ENCODE results near the gene KCNQ2.

Gene KCNQ2

GRCh38 chr20:63400486-63401210, 71.8 kb downstream of the KCNQ2 start:
- DNase-seq = no peak

- DNase-seq = no peak
These were observed 72.7 kb downstream of the KCNQ2 start for GRCh38 chr20:63399596-63400375.

- DNase-seq = no peak
These were observed 73.5 kb downstream of the KCNQ2 start for GRCh38 chr20:63398744-63399514.

- DNase-seq = no peak
These were observed 74.5 kb downstream of the KCNQ2 start for GRCh38 chr20:63397946-63398450.

- DNase-seq = no peak
These were observed 75.2 kb downstream of the KCNQ2 start for GRCh38 chr20:63397155-63397843.

- no peak for DNase-seq
These were observed 76.2 kb downstream of the KCNQ2 start for GRCh38 chr20:63396300-63396699.

- no peak for DNase-seq
These were observed 76.7 kb downstream of the KCNQ2 start for GRCh38 chr20:63395723-63396122.

- no peak for DNase-seq
These were observed 77.5 kb downstream of the KCNQ2 start for GRCh38 chr20:63394920-63395455.

GRCh38 chr20:63394069-63394919, 78.2 kb downstream of the KCNQ2 start:
- no peak for DNase-seq

- no peak for DNase-seq
These were observed 78.9 kb downstream of the KCNQ2 start for GRCh38 chr20:63393566-63393965.

- DNase-seq = no peak
These were observed 79.7 kb downstream of the KCNQ2 start for GRCh38 chr20:63392465-63393365.

- no peak for DNase-seq
These were observed 84.5 kb downstream of the KCNQ2 start for GRCh38 chr20:63387917-63388316.

- DNase-seq = no peak
These were observed 85.1 kb downstream of the KCNQ2 start for GRCh38 chr20:63387393-63387792.

GRCh38 chr20:63386491-63386890, 86.0 kb downstream of the KCNQ2 start:
- DNase-seq = no peak

GRCh38 chr20:63385819-63386218, 86.6 kb downstream of the KCNQ2 start:
- no peak for DNase-seq

- DNase-seq = no peak
These were observed 88.1 kb downstream of the KCNQ2 start for GRCh38 chr20:63384336-63384735.

GRCh38 chr20:63383556-63383955, 88.9 kb downstream of the KCNQ2 start:
- no peak for DNase-seq

- no peak for DNase-seq
These were observed 89.7 kb downstream of the KCNQ2 start for GRCh38 chr20:63382551-63383300.

- peak; percentile 47 for DNase-seq
These were observed 90.5 kb downstream of the KCNQ2 start for GRCh38 chr20:63381781-63382431.
